Muscle of arm (tissue), 12 donors: Measurements from ENCODE around the gene SASS6. TPM values are rescaled to one million over a fixed set of nuclear protein-coding genes. Genes with fewer than 3 reads are reported as not detected.

Experiments
- DNase-seq: peaks from one replicate; pipeline ENCODE4 v3.0.0-alpha.2; 2013
- polyA plus RNA-seq, 12 donors: library from polyadenylated mRNA; unstranded; fragments of 120-200 nt; gene quantifications; one replicate each; pipeline ENCODE4 v1.2.1, GENCODE V29; 2013; ENCODE audit not compliant: insufficient read length in 12 of 12

The SASS6 gene
- polyA plus RNA-seq, 12 donors = 3.0 to 7.6 (median 5.3) TPM; not detected in 1

DNA sequence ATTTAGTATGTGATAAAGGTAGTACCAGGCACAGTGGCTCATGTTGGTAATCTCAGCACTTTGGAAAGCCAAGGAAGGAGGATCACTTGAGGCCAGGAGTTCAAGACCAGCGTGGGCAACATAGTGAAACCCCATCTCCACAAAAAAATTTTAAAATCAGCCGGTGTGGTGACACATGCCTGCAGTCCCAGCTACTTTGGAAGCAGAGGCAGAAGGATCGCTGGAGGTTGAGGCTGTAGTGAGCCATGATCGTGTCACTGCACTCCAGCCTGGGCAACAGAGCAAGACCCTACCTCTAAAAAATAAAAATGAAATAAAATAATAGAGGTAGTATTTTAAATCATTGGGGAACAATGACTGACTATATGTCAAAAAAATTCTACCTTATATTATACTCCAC is 17.2 kb downstream of the SASS6 start:
- DNase-seq = no peak

- DNase-seq = no peak
Observed at GRCh38 chr1:100109554-100110066, 23.1 kb downstream of the SASS6 start.

GRCh38 chr1:100107696-100108095 is 25.0 kb downstream of the SASS6 start:
- no peak for DNase-seq

- DNase-seq = no peak
Observed at GRCh38 chr1:100101564-100101963, 31.2 kb downstream of the SASS6 start.

- no peak for DNase-seq
Observed at GRCh38 chr1:100100202-100100601, 32.5 kb downstream of the SASS6 start.

GRCh38 chr1:100090471-100090870 is 42.3 kb downstream of the SASS6 start:
- no peak for DNase-seq

DNA sequence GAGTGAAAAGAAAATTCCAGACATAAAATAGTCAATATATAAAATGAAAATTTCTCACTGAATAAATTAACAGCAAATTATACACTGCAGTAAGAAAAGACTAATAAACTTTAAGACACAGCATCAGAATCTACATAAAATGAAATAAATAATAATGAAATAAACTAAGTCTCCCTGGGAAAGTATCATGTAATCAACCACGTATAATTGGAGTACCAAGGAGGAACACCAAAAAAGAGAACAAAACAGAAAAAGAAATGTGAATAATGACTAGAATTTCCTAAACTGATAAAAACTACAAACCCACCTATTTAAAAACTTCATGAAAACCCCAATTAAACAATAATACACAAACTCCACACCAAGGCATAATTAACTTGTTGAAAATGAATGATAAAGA is 43.6 kb downstream of the SASS6 start:
- no peak for DNase-seq

GRCh38 chr1:100087396-100087795 is 45.3 kb downstream of the SASS6 start:
- no peak for DNase-seq

- no peak for DNase-seq
Observed at GRCh38 chr1:100080331-100080730, 52.4 kb downstream of the SASS6 start.

- DNase-seq = no peak
Observed at GRCh38 chr1:100077531-100077930, 55.2 kb downstream of the SASS6 start.

DNA sequence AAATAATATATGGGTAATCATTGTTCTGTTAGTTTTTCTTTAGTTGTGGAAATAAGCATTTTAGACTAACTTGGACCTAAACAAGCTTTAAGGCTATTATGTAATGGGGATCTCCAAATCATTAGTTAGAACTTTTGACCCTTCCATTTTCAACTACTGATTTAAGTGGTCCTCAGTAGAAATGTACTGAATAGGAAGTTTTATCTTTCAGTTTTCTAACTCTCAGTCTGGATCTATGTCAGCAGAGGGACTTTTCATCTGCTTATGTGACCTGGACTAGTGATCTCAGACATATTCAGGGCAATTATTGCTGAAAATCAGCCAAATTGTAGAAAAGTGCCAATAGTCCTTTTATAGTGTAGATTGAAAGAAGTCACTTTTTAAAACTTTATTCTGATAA is 56.0 kb downstream of the SASS6 start:
- no peak for DNase-seq

DNA sequence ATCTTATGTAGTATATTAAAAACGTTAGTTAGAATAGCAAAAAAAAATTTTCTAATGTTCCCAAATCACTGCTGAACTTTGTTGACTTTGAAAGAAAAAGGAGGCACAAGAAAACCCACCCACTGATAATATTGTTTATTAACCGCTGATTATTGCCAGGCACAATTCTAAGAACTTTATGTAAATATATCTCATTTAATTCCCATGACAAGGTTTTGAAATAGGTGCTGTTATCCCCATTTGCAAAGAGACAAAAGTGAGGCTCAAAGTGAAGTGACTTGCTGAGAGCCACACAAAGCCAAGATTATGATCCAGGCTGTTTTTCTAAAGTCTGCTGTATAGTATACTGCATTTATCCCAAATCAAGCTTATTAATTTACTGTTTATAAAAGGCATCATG is 56.4 kb downstream of the SASS6 start:
- DNase-seq = no peak

GRCh38 chr1:100075773-100076172 is 57.0 kb downstream of the SASS6 start:
- DNase-seq = no peak

- no peak for DNase-seq
Observed at GRCh38 chr1:100074604-100075395, 57.9 kb downstream of the SASS6 start.

GRCh38 chr1:100073531-100073930 is 59.2 kb downstream of the SASS6 start:
- no peak for DNase-seq

DNA sequence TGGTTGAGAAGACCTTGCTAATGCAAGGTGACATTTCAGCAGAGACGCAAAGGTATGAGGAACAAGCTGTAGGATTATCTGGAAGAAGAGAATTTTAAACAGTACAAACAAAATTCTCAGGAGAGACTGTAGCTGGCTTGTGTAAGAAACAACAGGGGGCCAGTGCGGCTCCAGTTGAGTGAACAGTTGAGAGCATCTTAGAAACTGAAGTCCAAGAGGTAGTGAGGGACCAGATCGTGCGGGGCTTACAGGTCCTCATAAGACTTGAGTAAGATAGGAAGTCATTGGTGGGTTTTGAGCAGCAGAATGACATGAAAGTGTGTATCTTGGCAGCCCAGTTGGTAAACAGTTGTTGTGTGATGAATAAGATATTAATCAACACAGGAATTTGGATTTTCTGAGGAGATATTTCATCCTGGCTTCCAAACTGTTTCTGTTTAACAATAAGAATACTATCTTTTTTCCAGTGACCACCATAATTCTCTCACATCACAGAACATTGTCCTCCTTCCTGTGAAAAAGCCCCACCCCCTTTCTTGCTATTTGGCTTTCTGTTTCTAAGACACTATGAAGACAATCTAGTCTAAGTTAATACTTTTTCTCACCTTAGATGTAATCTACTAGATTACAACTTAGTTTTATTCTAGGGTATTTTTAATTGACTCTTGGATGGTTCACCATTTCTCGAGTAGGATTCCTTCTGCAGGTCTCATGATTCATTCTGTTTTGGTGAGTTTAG is 62.4 kb downstream of the SASS6 start:
- no peak for DNase-seq

DNA sequence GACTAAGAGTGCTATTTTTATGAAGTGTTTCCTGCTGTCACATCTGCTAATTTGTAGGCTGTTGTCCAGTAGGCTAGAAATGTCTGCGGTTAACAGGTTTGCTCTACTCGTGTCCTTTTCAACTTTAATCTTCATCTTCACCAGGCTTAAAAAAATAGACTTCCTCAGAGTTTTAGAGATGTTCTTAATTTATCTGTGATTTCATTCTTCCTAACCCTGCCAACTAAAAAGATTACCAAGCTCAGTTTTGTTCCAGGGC is 66.8 kb downstream of the SASS6 start:
- no peak for DNase-seq

DNA sequence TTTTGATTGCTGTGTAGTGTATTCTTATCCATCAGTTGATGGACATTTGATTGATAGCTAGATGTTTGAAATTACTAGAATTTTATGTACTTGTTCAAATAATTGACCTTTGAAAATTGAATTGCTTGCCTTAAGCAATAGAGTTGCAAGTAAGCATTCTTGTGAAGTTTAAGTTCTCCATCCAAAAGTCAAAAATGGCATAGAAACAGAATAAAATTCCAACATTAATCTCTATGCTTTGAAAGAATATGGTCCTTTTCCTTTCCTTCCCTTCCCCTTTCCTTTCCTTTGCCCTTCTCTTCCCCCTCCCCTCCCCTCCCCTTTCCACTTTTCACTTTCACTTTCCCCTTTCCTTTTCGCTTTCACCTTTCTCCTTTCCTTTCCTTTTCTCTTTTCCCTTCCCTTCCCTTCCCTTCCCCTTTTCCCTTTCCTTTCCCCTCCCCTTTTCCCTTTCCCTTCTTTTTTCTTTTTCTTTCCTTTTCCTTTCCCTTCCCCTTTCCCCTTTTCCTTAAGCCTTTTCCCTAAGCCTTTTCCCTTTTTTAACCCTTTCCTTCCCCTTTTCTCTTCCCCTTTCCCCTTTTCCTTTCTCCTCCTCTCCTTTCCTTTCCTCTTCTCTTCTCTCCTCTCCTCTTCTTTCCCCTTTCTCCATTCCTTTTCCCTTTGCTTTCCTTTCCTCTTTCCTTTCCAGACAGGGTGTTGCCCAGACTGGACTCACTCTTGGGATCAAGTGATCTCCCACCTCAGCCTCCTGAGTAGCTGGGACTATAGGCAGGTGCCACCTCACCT is 67.4 kb downstream of the SASS6 start:
- no peak for DNase-seq

DNA sequence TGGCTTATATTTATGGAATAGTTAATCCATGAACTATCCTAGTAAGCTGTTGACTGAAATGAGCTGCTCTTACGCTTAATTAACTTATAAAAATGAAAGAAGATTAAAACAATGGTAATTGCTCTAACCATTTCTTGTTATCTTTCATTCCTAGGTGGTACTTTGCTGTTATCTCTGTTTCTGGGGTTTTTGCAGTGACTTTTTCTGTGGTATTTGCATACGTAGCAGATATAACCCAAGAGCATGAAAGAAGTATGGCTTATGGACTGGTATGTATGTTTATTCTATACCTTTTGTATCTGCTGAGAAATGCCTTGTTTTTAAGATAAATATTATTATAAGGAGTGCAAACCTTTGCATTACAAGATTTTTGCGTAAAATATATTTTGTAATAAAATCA is 71.0 kb downstream of the SASS6 start:
- no peak for DNase-seq

DNA sequence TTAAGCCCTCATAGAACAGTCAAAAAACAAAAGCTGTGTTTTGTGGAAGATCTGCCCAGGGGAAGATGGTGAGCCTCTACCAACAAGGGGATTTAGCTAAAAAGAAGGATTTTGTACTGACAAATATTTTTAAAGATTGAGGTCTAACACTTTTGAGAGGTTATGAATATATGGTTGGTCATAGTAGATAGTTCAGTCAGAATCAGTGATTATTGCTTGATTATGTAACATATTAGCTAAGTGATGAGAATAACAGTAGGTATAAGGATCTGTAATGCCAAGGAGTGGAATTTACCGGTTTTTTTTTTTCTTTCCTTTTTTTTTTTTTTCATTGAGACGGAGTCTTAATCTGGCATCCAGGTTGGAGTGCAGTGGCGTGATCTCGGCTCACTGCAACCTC is 79.0 kb downstream of the SASS6 start:
- no peak for DNase-seq

- DNase-seq = no peak
Observed at GRCh38 chr1:100053119-100053518, 79.6 kb downstream of the SASS6 start.

DNA sequence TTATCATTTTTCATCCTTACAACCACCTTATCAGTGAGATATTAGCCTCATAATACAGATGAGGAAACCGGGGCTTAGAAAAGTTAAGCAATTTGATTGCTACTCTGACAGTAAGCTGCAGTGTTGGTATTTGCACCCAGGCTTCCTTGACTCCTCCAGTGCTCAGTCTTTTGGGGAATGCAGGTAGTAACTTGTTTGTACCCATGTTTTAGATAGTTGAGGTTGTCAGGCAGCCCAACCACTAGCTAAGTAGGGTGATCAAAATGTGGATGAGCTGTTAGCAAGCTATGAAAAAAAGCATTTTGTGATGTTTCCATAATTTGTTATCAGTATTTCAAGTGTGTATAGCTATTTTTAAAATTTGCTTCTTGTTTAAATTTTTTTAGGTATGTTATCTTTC is 80.8 kb downstream of the SASS6 start:
- DNase-seq = no peak

DNA sequence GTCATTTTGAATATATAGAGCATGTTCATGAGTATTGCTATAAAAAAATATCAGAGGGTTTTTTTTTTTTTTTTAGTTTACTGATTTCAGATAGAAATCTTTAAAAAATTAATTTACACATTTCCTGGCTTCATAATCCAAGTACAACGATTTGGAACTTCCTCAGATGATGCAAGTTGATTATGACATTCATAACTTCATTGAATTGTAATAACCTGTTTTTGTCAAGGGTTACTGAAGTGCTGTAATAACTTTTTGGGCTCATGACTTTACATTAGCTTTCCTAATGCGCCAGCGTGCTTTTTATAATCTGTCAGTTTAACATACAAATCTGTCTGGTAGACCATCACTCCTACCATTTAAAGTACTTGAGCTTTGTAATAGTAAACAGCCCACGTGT is 81.3 kb downstream of the SASS6 start:
- no peak for DNase-seq
